GM12865 (cell line): ENCODE measurements around the gene SLC39A10.
"Not testable (repeated sequence)": the region's sequence is repeated elsewhere in the genome, so short reads cannot be mapped to it uniquely, and the experiment has no call there.

Experiments
- DNase-seq: peaks from one replicate; pipeline ENCODE4 v3.0.0; 2010; ENCODE audit warnings: low read depth
- H3K4me3 ChIP-seq: 2 replicates; pipeline ENCODE4 v1.5.1; 2011; ENCODE audit warnings: mild to moderate bottlenecking, low read depth, low read length, control low read depth
- TF ChIP-seq, protein P1 (sequence below): IDR thresholded peaks from 2 replicates; pipeline ENCODE4 v1.5.1; 2011; ENCODE audit warnings: low read length, control low read depth, low read depth, inconsistent platforms; ENCODE audit not compliant: insufficient read depth; ENCODE audit errors: missing control alignments

Gene SLC39A10

DNA sequence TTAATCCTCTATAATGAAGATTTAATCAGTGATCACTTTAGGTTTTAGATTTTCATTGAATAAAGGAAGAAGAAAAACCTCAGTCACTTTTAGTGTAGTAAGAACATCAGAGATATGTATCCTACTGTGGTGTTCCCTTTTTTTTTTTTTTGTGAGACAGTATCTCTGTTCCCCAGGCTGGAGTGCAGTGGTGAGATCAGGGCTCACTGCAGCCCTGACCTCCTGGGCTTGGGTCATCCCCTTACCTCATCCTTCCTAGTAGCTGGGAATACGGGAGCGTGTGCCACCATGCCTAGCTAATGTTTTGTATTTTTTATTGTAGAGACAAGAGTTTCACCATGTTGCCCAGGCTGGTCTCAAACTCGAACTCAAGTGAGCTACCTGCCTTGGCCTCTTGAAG is 5.1 kb downstream of the SLC39A10 start:
- DNase-seq, result no peak
- H3K4me3 ChIP-seq, result no peak overlapping the region
- TF ChIP-seq, protein P1, sequence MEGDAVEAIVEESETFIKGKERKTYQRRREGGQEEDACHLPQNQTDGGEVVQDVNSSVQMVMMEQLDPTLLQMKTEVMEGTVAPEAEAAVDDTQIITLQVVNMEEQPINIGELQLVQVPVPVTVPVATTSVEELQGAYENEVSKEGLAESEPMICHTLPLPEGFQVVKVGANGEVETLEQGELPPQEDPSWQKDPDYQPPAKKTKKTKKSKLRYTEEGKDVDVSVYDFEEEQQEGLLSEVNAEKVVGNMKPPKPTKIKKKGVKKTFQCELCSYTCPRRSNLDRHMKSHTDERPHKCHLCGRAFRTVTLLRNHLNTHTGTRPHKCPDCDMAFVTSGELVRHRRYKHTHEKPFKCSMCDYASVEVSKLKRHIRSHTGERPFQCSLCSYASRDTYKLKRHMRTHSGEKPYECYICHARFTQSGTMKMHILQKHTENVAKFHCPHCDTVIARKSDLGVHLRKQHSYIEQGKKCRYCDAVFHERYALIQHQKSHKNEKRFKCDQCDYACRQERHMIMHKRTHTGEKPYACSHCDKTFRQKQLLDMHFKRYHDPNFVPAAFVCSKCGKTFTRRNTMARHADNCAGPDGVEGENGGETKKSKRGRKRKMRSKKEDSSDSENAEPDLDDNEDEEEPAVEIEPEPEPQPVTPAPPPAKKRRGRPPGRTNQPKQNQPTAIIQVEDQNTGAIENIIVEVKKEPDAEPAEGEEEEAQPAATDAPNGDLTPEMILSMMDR, result no peak

DNA sequence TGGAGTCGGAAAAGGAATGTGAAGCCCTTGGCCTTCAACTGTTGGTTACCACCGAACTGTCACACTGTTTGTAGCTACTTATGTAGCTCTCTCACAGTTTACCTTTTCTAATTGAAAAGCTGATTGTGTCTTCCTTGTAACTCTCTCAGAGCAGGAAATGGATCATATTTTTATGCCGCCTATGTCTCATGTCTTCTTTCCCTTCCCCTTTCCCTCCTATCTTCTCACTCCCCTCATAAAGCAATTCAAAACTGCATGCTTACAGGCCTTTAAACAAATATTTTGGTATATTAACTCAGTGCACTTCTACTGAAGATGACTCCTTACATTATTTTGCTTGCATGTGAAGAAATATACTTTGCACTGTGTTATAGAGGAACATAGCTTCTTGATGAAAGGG is 6.0 kb downstream of the SLC39A10 start:
- H3K4me3 ChIP-seq, result no peak overlapping the region
- TF ChIP-seq, protein P1, result no peak
- DNase-seq, result no peak

GRCh38 chr2:195664528-195664927 is 7.5 kb downstream of the SLC39A10 start:
- no peak overlapping the region for H3K4me3 ChIP-seq
- no peak for DNase-seq
- TF ChIP-seq, protein P1, result no peak

- H3K4me3 ChIP-seq, DNase-seq: not testable (repeated sequence)
Observed at GRCh38 chr2:195665153-195665552, 8.1 kb downstream of the SLC39A10 start.

DNA sequence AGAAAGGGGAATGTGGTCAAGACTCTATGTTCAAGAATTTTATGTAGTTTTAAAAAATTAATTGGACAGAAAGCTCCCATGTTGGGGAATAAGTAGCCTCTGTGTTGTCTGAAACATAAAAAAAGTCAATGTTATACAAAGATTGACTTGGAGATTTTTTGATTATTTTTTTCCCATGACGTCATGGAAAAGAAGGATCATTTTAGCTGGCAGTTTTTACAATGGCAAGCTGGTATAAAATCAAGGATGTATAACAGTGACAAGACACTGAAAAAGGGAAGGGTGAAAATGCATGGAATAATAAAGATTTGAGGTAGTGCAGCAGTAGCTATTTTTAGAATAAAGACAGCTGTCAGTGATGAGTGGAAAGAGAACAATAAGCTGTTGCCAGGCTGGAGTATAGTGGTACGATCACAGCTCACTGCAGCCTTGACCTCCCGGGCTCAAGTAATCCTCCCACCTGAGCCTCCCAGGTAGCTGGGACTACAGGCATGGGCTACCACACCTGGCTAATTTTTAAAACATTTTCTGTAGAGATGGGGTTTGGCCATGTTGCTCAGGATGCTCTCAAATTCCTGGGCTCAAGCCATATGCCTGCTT is 9.2 kb downstream of the SLC39A10 start:
- DNase-seq, result no peak
- TF ChIP-seq, protein P1, result no peak
- no peak overlapping the region for H3K4me3 ChIP-seq

GRCh38 chr2:195667974-195668373 is 10.9 kb downstream of the SLC39A10 start:
- TF ChIP-seq, protein P1, result no peak
- DNase-seq, result no peak
- no peak overlapping the region for H3K4me3 ChIP-seq

DNA sequence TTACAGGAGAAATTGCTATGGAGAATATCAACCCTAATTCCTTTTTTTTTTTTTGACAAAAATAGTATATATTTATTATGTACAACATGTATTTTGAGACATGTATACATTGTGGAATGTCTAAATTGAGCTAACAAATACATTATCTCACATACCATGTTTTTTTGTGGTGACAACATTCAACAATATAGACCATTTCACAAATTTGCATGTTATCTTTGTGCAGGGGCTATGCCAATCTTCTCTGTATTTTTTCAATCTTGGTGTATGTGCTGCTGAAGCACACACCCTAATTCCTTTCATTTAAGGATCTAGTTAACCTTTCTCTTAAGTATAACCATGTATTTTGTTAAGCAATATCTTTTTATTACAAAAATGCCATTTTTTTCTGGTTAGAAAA is 13.2 kb downstream of the SLC39A10 start:
- TF ChIP-seq, protein P1, result no peak
- no peak overlapping the region for H3K4me3 ChIP-seq
- no peak for DNase-seq

DNA sequence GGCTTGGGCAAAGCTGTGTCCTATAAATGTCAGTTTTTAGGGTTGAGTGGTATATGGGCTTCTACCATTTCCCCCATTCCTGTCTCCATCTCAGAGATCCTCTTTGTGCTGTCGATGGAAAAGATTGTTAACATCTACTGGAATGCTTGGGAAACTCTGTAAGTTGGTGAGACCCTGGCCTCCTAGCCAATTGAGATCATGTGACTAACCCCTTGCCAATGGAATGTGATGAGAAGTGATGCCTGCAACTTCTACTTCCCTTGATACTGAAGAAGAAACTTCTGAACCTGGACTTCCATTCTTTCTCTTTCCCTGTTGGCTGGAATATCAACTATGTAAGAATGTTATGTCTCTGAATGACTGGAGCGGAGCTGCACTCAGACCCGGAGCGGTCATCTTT is 14.5 kb downstream of the SLC39A10 start:
- H3K4me3 ChIP-seq, result no peak overlapping the region
- TF ChIP-seq, protein P1, result no peak
- DNase-seq, result no peak
